GM12875 (cell line): Measurements from ENCODE around the gene TBC1D16.

Source experiments
- H3K4me3 ChIP-seq: one replicate; pipeline ENCODE4 v1.5.1; 2011; ENCODE audit warnings: low read depth, low read length, control low read depth
- CTCF ChIP-seq: IDR thresholded peaks from 2 replicates; pipeline ENCODE4 v1.5.1; 2011; ENCODE audit warnings: low read depth, mild to moderate bottlenecking, control low read depth, inconsistent platforms, low read length, moderate library complexity, borderline replicate concordance; ENCODE audit not compliant: insufficient read depth

Gene TBC1D16

GRCh38 chr17:80006811-80007752 is 28.6 kb downstream of the TBC1D16 start:
- H3K4me3 ChIP-seq: no peak overlapping the region
- TF ChIP-seq CTCF: no peak

DNA sequence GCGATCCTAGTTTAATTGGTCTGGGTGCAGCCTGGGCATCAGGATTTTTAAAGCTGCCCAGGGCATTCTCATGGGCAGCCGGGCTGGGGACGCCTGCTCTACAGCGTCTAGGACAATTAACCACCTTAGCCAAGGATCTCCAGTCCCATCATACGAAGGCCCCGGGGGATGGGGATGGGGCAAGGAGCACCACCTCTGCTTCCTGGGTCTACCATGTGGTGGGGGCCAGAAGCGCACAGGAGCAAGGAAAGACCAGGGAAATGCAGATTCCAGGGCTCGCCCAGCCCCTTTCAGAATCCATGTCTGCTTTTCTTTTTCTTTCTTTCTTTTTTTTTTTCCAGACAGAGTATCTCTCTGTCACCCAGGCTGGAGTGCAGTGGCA is 29.3 kb downstream of the TBC1D16 start:
- no peak for TF ChIP-seq CTCF
- no peak overlapping the region for H3K4me3 ChIP-seq

DNA sequence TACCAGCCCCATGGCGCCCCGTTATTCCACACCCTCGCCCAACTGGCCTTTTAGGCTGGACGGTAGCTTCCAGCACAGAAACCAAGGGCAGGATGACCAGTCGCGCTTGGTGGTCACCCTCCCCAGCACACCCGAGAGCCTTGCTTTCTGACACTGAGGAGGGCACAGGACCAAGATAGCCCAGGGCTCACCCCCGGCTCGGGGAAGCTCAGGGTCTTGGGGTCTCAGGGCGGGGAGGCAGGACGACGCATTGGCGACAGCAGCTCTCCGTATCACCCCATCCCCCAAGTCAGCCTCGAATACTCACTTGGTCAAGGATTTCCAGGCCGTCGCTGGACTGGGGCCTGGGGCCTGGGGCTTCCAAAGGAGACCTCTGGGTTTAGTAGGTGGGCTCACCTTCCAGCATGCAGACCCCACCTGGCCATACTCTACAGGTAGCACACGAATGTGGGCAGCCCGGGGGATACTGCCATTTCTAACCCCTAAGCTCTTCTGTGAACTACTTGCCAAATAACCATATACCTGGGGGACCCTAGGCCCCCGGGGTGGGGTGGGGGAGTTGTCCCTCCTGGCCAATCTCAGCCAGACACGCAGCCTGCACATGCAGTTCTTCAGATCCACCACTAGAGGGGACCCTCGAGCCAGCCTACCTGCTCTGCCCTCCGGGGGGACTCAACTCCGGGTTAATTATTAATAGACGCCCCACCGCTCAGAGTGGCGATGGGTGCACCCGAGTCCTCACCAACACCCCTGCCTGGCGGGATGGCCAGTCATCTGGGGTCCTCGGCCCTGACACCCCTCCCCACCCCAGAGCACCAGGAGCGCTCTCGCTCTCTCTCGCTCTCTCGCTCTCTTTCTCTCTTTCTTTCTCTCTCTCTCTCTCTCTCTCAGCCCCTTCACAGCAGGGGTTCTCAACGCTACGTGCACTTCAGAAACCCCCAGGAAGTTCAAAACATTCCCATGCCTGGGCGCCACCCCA is 30.0 kb downstream of the TBC1D16 start:
- TF ChIP-seq CTCF: peak; percentile 97
- H3K4me3 ChIP-seq: no peak overlapping the region

- no peak overlapping the region for H3K4me3 ChIP-seq
- no peak for TF ChIP-seq CTCF
These were observed 31.7 kb downstream of the TBC1D16 start for GRCh38 chr17:80003969-80004368.

DNA sequence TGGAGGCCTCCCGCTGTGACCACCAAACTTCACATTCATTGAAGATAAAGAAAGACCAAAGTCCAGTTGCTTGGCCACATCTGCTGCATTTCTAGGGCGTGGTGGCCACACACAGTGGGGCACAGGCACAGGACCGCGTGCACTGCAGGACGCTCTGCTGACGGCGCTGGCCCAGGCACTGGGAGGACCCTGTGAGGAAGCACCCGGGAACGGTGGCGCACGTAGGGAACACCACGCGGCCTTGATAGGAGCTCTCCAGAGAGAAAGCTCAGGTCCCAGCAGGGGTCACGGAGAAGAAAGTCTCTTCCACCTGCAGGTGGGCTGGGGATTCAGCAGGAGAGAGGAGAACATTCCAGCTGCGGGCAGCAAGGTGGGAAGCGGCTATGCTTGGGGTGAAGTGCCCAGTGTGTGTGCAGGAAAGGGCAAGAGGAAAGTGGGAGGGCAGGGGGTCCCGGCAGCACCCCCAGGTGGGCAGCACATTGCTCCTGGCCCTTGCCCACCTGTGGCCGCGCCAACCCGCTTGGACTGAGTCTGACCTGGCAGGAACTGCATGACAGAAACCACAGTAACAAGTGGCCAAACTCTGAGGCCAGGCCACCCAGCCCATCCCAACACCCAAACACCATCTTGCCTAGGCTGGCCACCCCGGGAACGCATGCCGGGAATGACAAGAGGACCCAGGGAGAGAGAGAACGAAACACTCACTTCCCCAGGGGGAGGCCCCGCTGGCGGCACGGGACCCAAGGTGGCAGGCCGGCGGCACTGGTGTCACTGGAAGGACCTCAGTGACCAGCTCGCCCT is 32.8 kb downstream of the TBC1D16 start:
- H3K4me3 ChIP-seq: no peak overlapping the region
- no peak for TF ChIP-seq CTCF

- no peak for TF ChIP-seq CTCF
- H3K4me3 ChIP-seq: no peak overlapping the region
These were observed 33.5 kb downstream of the TBC1D16 start for GRCh38 chr17:80002070-80002641.
